GM23338 (cell line): Measurements from ENCODE around the gene CAPZB. TPM values are rescaled to one million over a fixed set of nuclear protein-coding genes. Genes with fewer than 3 reads are reported as not detected.

ENCODE experiments used
- ATAC-seq: fragments of 200-7000 bp; cut with Tn5 transposase; 3 replicates; pipeline ENCODE4 v1.9.1; 2020
- DNase-seq: peaks from one replicate; pipeline ENCODE4 v3.0.0-alpha.2; 2015; ENCODE audit warnings: low spot score
- H2AFZ ChIP-seq: fragments of 200-600 bp; sonication (generic); 2 replicates; pipeline ENCODE4 v1.8.0; 2016; ENCODE audit warnings: antibody characterized with exemption, mild to moderate bottlenecking, moderate library complexity
- H3F3A ChIP-seq: fragments of 200-600 bp; sonication (generic); replicated peaks from 2 replicates; pipeline ENCODE4 v1.8.0; 2017; ENCODE audit warnings: antibody characterized with exemption, mixed run types, low read depth
- H3K27ac ChIP-seq: fragments of 200-600 bp; sonication (generic); 2 replicates; pipeline ENCODE4 v1.6.1; 2016; ENCODE audit warnings: low read depth
- H3K27me3 ChIP-seq: fragments of 200-600 bp; sonication (generic); 2 replicates; pipeline ENCODE4 v1.8.0; 2016; ENCODE audit warnings: mild to moderate bottlenecking, mixed run types, moderate library complexity; ENCODE audit not compliant: insufficient read depth
- H3K36me3 ChIP-seq: fragments of 200-600 bp; sonication (generic); 2 replicates; pipeline ENCODE4 v1.8.0; 2016; ENCODE audit warnings: mild to moderate bottlenecking; ENCODE audit not compliant: insufficient read depth
- H3K4me1 ChIP-seq: fragments of 200-600 bp; sonication (generic); 2 replicates; pipeline ENCODE4 v1.8.0; 2016; ENCODE audit warnings: mild to moderate bottlenecking, moderate library complexity; ENCODE audit not compliant: insufficient read depth
- H3K4me2 ChIP-seq: fragments of 200-600 bp; sonication (generic); 2 replicates; pipeline ENCODE4 v1.7.1; 2017; ENCODE audit warnings: mixed run types
- H3K4me3 ChIP-seq: fragments of 200-600 bp; sonication (generic); 2 replicates; pipeline ENCODE4 v1.6.1; 2016; ENCODE audit warnings: mixed run types
- H3K79me2 ChIP-seq: fragments of 200-600 bp; sonication (generic); replicated peaks from 2 replicates; pipeline ENCODE4 v1.8.0; 2017; ENCODE audit warnings: mild to moderate bottlenecking; ENCODE audit not compliant: insufficient read depth
- H3K9me2 ChIP-seq: fragments of 200-600 bp; sonication (generic); 2 replicates; pipeline ENCODE4 v1.8.0; 2017; ENCODE audit not compliant: insufficient read depth
- H4K20me1 ChIP-seq: fragments of 200-600 bp; sonication (generic); replicated peaks from 2 replicates; pipeline ENCODE4 v1.8.0; 2017; ENCODE audit warnings: mild to moderate bottlenecking; ENCODE audit not compliant: insufficient read depth
- H3K27ac Mint-ChIP-seq: 2 replicates; pipeline ENCODE4 v1.8.0; 2020; ENCODE audit warnings: inconsistent platforms, mild to moderate bottlenecking, moderate library complexity, mixed read lengths
- H3K27me3 Mint-ChIP-seq: 3 replicates; pipeline ENCODE4 v1.8.0; 2022; ENCODE audit warnings: low read depth, mild to moderate bottlenecking, moderate library complexity, mixed read lengths, inconsistent platforms; ENCODE audit not compliant: insufficient read depth, poor library complexity
- H3K36me3 Mint-ChIP-seq: 3 replicates; pipeline ENCODE4 v1.8.0; 2021; ENCODE audit warnings: low read depth, mild to moderate bottlenecking, inconsistent platforms, moderate library complexity, mixed read lengths
- H3K4me1 Mint-ChIP-seq: 3 replicates; pipeline ENCODE4 v1.8.0; 2020; ENCODE audit warnings: mild to moderate bottlenecking, inconsistent platforms, mixed read lengths
- H3K4me3 Mint-ChIP-seq: 3 replicates; pipeline ENCODE4 v1.8.0; 2021; ENCODE audit warnings: moderate library complexity, mild to moderate bottlenecking, inconsistent platforms, mixed read lengths
- H3K9me3 Mint-ChIP-seq: 3 replicates; pipeline ENCODE4 v1.8.0; 2020; ENCODE audit warnings: moderate library complexity, mild to moderate bottlenecking, inconsistent platforms, mixed read lengths
- ETS1 ChIP-seq: IDR thresholded peaks from 2 replicates; pipeline ENCODE4 v1.6.1; 2016; ENCODE audit warnings: antibody characterized with exemption
- POLR2AphosphoS5 ChIP-seq: IDR thresholded peaks from 2 replicates; pipeline ENCODE4 v1.6.1; 2016; ENCODE audit warnings: antibody characterized with exemption, low read depth
- REST ChIP-seq: IDR thresholded peaks from one replicate; pipeline ENCODE4 v1.6.1; 2018; ENCODE audit warnings: antibody characterized with exemption; ENCODE audit not compliant: unreplicated experiment
- ZNF331 ChIP-seq: fragments of 250-450 bp; sonication (Bioruptor Pico); IDR thresholded peaks from 2 replicates; pipeline ENCODE4 v1.5.0; 2020; ENCODE audit warnings: low read depth, mild to moderate bottlenecking, moderate library complexity
- polyA plus RNA-seq: library from polyadenylated mRNA; unstranded; fragments of >200 nt; fragmentation: Nextera tagmentation; extraction: Ambion mirVana; gene quantifications from 2 replicates; pipeline ENCODE4 v1.2.1, GENCODE V29; 2016
- total RNA-seq: library from RNA; depleted of rRNA; stranded (reverse); fragments of >200 nt; shearing (Covaris generic); gene quantifications from 2 replicates; pipeline ENCODE4 v1.2.3, GENCODE V29; 2014
- TF ChIP-seq, protein P1 (sequence below): fragments of 250-450 bp; sonication (Bioruptor Pico); IDR thresholded peaks from 2 replicates; pipeline ENCODE4 v1.5.0; 2020; ENCODE audit warnings: mild to moderate bottlenecking, moderate library complexity

CAPZB gene
- total and polyA plus RNA-seq, 2 experiments from 2014 or later, result 195 to 348 TPM

DNA sequence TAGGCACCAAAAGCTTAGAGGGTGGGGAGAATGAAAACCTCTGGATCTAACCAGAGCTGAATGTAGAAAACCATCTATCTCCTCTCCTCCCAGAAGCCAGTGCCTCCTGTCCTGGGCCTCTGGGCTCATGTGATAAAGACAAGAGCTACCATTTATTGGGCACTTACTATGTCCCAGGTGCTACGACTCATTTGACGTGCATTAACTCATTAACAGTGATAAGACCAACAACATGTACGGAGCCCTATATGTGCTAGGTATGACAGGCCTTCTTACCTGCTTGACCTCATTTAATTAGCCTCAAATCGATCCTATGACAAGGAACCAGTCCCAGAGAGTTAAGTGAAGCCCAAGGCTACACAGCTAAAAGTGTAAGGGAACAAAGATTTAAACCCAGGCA is 19.7 kb downstream of the CAPZB start (continued):
- TF ChIP-seq, protein P1, sequence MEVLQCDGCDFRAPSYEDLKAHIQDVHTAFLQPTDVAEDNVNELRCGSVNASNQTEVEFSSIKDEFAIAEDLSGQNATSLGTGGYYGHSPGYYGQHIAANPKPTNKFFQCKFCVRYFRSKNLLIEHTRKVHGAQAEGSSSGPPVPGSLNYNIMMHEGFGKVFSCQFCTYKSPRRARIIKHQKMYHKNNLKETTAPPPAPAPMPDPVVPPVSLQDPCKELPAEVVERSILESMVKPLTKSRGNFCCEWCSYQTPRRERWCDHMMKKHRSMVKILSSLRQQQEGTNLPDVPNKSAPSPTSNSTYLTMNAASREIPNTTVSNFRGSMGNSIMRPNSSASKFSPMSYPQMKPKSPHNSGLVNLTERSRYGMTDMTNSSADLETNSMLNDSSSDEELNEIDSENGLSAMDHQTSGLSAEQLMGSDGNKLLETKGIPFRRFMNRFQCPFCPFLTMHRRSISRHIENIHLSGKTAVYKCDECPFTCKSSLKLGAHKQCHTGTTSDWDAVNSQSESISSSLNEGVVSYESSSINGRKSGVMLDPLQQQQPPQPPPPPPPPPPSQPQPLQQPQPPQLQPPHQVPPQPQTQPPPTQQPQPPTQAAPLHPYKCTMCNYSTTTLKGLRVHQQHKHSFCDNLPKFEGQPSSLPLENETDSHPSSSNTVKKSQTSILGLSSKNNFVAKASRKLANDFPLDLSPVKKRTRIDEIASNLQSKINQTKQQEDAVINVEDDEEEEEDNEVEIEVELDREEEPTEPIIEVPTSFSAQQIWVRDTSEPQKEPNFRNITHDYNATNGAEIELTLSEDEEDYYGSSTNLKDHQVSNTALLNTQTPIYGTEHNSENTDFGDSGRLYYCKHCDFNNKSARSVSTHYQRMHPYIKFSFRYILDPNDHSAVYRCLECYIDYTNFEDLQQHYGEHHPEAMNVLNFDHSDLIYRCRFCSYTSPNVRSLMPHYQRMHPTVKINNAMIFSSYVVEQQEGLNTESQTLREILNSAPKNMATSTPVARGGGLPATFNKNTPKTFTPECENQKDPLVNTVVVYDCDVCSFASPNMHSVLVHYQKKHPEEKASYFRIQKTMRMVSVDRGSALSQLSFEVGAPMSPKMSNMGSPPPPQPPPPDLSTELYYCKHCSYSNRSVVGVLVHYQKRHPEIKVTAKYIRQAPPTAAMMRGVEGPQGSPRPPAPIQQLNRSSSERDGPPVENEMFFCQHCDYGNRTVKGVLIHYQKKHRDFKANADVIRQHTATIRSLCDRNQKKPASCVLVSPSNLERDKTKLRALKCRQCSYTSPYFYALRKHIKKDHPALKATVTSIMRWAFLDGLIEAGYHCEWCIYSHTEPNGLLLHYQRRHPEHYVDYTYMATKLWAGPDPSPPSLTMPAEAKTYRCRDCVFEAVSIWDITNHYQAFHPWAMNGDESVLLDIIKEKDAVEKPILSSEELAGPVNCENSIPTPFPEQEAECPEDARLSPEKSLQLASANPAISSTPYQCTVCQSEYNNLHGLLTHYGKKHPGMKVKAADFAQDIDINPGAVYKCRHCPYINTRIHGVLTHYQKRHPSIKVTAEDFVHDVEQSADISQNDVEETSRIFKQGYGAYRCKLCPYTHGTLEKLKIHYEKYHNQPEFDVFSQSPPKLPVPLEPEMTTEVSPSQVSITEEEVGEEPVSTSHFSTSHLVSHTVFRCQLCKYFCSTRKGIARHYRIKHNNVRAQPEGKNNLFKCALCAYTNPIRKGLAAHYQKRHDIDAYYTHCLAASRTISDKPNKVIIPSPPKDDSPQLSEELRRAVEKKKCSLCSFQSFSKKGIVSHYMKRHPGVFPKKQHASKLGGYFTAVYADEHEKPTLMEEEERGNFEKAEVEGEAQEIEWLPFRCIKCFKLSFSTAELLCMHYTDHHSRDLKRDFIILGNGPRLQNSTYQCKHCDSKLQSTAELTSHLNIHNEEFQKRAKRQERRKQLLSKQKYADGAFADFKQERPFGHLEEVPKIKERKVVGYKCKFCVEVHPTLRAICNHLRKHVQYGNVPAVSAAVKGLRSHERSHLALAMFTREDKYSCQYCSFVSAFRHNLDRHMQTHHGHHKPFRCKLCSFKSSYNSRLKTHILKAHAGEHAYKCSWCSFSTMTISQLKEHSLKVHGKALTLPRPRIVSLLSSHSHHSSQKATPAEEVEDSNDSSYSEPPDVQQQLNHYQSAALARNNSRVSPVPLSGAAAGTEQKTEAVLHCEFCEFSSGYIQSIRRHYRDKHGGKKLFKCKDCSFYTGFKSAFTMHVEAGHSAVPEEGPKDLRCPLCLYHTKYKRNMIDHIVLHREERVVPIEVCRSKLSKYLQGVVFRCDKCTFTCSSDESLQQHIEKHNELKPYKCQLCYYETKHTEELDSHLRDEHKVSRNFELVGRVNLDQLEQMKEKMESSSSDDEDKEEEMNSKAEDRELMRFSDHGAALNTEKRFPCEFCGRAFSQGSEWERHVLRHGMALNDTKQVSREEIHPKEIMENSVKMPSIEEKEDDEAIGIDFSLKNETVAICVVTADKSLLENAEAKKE, result no peak
- TF ChIP-seq POLR2AphosphoS5 (no peak), REST (no peak), ETS1 (no peak)

DNA sequence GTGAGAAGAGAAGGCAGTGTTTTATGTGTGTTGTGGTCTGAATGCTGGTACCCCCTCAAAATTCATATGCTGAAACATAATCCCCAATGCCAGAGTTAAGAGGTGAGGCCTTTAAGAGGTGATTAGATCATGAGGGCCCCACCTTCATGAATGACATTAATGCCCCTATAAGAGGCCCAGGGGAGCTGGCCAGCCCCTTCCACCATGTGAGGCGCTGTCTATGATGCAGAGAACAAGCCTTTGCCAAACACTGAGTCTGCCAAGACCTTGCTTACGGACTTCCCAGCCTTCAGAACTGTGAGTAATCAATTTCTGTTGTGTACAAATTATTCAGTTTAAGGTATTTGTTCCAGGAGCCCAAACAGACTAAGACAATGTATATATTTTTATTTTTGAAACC is 20.2 kb downstream of the CAPZB start:
- peaks cover 6% of the 10 kb centered on the region for H3K27me3 Mint-ChIP-seq
- H2AFZ ChIP-seq, result no peak overlapping the region
- peaks cover 93% of the 10 kb centered on the region for H4K20me1 ChIP-seq
- no peak overlapping the region for H3K4me3 ChIP-seq
- peaks cover 75% of the 10 kb centered on the region for H3K4me1 Mint-ChIP-seq
- H3K36me3 Mint-ChIP-seq, result peaks cover 10% of the 10 kb centered on the region
- H3K9me3 Mint-ChIP-seq, result no peaks in the 10 kb centered on the region; the same call in 2 of the 3 replicates
- DNase-seq (no peak), ATAC-seq (no peak)
- H3K4me2 ChIP-seq, result no peak overlapping the region
- no peaks in the 10 kb centered on the region; the same call in 1 of the 2 replicates for H3F3A ChIP-seq
- H3K9me2 ChIP-seq, result no peaks in the 10 kb centered on the region
- no peak for TF ChIP-seq ZNF331 (CRISPR knock-in tag)
- H3K27me3 ChIP-seq, result no peaks in the 10 kb centered on the region
- no peak overlapping the region for H3K4me3 Mint-ChIP-seq
- H3K36me3 ChIP-seq, result no peaks in the 10 kb centered on the region
- H3K27ac Mint-ChIP-seq, result no peak overlapping the region
- peaks cover 86% of the 10 kb centered on the region for H3K4me1 ChIP-seq
- H3K79me2 ChIP-seq, result peaks cover 98% of the 10 kb centered on the region
- H3K27ac ChIP-seq, result no peak overlapping the region
